Measurements from ENCODE around the gene MTFMT.
A peak's percentile ranks its signal among the peaks of the same experiment; 100 is the strongest.

MTFMT gene

GRCh38 chr15:64997066-64997465 is 32.4 kb downstream of the MTFMT start:
- Histone ChIP-seq H3K27ac (no peak overlapping the region), H3K4me3 (no peak overlapping the region)

- H3K27ac ChIP-seq: no peak overlapping the region
- no peak overlapping the region for H3K4me3 ChIP-seq
Measured at GRCh38 chr15:64993290-64993689, 36.1 kb downstream of the MTFMT start.

DNA sequence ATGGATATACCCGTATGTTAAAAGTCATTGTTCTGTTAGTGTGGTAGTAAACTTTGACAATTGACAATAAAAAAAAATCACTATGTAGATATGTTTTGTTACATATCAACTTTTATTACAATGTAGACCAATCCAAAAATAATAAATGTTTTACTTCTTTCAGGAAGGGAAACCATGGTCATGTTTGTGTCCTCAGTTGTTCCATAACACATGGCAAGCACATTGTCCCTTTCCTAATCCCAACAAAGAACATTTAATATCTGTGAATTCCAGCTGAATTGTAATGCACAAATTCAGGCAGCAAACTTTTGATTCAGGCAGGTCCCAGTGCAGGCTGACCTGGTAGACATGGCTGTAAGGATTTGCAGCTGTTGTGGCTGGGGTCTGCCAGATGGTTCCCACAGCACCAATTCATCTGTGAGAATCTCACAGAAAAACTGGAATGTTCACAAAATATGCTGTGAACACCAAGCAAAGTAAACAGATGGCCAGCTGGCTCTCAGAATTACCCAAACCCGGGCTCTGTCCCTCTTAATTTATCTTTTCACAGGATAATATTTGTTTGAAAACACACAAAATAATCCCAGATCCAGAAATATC is 37.8 kb downstream of the MTFMT start:
- H3K4me3 ChIP-seq: no peak overlapping the region
- H3K27ac ChIP-seq: no peak overlapping the region

DNA sequence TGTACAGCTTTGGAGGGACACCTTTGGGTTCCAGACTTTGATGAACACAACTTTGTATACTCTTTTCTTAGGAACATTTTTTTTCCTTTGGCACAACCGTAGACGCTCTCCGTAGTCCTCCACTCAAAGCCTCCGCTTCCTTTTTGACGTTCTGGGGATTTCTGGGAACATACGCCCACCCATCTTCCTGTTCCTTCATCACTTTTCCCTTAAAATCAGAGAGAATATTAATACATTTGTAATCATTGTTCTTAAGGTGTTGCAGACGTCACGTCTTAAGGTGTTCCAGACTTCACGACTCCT is 39.3 kb downstream of the MTFMT start:
- Histone ChIP-seq H3K27ac (peak overlapping the region in 20 of 21 experiments; percentile 78 to 99 (median 94)), H3K4me3 (peak overlapping the region; percentile 55 to 97 (median 92))

GRCh38 chr15:64989416-64990167 is 39.8 kb downstream of the MTFMT start, which contains the start of gene SPG21:
SPG21 (minus strand) TSS chr15:64989914; CDS start chr15:64983569, 6,345 bp downstream.
- peak within 1 kb of the TSS; percentile 77 to 99 (median 95) for H3K27ac ChIP-seq
- H3K4me3 ChIP-seq: peak within 1 kb of the TSS; percentile 55 to 97 (median 92)

GRCh38 chr15:64987136-64987535 is 42.3 kb downstream of the MTFMT start:
- no peak overlapping the region for H3K4me3 ChIP-seq
- H3K27ac ChIP-seq: peak overlapping the region in 1 of 21 experiments; percentile 4

- no peak overlapping the region for H3K4me3 ChIP-seq
- H3K27ac ChIP-seq: peak overlapping the region in 18 of 21 experiments; percentile 40 to 85 (median 56)
Measured at GRCh38 chr15:64985366-64986033, 43.9 kb downstream of the MTFMT start.

DNA sequence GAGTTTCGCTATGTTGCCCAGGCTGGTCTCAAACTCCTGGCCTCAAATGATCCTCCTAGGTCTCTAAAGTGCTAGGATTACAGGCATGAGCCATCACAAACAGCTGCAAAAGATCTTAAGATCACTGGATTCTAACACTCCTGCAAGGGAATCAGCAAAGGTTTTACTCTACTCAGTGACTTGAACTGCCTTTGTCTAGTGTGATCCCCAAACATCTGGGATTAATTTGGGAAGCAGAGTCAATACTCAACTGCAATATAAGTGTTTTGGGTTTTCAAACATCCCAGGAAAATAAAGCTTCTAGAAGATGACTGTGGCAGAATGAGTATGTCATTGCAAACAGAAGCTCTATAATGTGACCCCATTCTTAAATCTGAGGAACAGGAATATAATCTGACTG is 47.0 kb downstream of the MTFMT start:
- no peak overlapping the region for H3K4me3 ChIP-seq
- no peak overlapping the region for H3K27ac ChIP-seq

DNA sequence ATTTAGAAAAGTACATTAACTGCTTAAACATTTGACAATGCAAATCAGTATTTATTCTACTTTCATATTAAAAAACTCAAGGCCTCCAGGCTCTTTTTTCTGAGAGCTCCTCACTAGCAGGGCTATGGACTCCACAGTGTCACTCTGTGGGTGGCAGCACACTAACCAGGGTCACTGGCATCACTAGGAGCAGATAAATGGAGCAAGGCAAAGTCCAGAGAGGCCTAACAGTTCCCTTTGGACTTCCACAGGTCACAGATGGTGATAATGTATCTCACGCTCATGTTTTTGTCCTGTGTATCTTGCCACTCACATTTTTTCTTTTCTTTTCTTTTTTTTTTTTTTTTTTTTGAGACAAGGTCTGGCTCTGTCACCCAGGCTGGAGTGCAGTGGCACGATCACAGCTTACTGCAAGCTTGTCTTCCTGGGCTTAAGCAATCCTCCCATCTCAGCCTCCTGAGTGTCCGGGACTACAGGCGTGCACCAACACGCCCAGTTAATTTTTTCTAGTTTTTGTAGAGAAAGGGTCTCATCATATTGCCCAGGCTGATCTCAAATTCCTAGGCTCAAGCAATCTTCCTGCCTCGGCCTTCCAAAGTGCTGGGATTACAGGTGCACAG is 47.5 kb downstream of the MTFMT start:
- no peak overlapping the region for H3K4me3 ChIP-seq
- H3K27ac ChIP-seq: peak overlapping the region in 1 of 21 experiments; percentile 28

DNA sequence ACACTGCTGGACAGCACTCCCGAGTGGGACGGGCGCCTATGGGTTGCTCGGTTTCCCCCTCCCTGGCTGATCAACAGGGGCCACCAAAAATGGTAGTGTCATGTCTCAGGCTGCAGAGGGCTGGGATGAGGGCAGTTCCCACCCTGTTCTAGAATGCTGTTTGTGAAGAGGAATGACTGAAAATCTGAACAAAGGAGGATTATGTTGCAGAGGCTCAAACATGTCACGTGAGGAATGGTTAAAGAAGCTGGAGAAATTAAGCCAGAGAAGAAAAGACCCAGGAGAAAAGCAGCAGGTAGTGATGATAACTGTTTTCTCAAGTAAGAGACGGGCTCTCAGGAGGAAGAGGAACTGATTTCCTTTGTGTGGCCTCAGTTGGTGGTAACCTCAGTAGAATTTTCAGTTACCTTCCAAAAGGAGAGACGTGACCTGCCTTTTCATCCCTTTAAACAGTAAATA is 50.2 kb downstream of the MTFMT start:
- no peak overlapping the region for H3K4me3 ChIP-seq
- no peak overlapping the region for H3K27ac ChIP-seq

DNA sequence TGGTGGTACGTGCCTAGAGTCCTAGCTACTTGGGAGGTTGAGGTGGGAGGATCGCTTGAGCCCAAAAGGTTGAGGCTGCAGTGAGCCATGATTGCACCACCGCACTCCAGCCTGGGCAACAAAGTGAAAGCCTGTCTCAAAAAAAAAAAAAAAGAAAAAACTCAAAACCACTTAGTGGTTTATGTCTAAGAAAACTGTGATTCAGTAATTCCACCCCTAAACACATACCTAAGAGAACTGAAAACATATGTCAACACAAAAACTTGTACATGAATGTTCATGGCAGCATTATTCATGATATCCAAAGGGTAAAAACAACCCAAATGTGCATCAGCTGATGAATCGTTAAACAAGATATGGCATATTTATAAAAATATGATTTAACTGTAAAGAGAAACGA is 54.0 kb downstream of the MTFMT start:
- Histone ChIP-seq H3K4me3 (no peak overlapping the region), H3K27ac (peak overlapping the region in 1 of 21 experiments; percentile 39)

GRCh38 chr15:64970698-64971097 is 58.7 kb downstream of the MTFMT start:
- no peak overlapping the region for H3K4me3 ChIP-seq
- H3K27ac ChIP-seq: no peak overlapping the region

GRCh38 chr15:64969401-64969800 is 60.0 kb downstream of the MTFMT start:
- no peak overlapping the region for H3K27ac ChIP-seq
- H3K4me3 ChIP-seq: no peak overlapping the region

DNA sequence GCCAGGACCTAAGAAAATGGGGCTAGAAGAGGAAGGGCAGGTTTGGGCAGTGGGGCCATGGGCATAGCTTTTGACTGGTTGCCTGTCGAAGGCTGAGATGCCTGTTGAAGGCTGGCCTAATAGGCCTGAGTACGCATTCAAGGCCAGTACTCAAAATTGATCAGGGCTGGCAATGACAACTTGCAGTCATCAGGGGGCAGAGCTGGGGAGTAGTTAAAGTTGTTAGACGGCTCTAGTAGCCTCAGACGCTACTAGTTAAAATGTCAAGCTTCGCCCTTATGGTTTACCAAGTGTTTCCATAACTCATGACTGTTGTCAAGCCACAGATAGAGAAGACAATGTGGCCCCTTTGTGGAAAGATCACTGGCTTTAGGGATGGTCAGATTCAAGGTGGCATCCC is 68.4 kb downstream of the MTFMT start:
- Histone ChIP-seq H3K4me3 (no peak overlapping the region), H3K27ac (no peak overlapping the region)

GRCh38 chr15:64960153-64960552 is 69.3 kb downstream of the MTFMT start:
- Histone ChIP-seq H3K4me3 (no peak overlapping the region), H3K27ac (no peak overlapping the region)

DNA sequence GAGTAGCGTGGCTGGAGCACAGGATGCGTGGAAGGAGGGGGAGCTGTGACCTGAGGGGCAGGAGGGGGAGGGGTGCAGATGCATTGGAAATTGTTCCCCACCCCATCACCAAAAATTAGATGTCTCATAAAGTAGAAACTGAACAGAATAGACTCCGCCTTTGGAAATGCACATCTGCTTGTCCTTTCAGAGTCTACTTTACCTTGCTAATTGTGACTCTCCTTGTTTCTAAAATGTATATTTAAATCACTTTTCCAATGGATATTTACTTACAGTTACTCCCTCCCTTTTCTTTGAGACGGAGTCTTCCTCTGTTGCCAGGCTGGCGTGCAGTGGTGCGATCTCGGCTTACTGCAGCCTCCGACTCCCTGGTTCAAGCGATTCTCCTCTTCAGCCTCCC is 70.3 kb downstream of the MTFMT start:
- Histone ChIP-seq H3K27ac (no peak overlapping the region), H3K4me3 (no peak overlapping the region)

DNA sequence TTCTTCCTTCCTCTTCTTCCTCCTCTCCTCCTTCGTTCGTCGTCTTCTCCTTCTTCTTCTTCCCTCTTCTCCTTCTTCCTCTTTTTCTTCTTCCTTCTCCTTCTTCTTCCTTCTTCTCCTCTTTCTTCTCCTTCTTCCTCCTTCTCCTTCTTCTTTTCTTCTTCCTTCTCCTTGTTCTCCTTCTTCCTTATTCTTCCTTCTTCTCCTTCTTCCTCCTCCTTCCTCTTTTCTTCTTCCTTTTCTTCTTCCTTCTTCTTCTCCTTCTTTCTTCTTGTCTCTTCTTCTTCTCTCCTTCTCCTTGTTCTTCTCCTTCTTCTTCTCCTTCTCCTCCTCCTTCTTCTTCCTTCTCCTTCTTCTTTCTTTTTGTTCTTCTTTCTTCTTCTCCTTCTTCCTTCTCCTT is 75.0 kb downstream of the MTFMT start:
- no peak overlapping the region for H3K4me3 ChIP-seq
- no peak overlapping the region for H3K27ac ChIP-seq

GRCh38 chr15:64951777-64952418 is 77.5 kb downstream of the MTFMT start:
- Histone ChIP-seq H3K27ac (no peak overlapping the region), H3K4me3 (no peak overlapping the region)
